HPDE6-E6E7 (cell line): ENCODE data around the gene TEX51.

Source experiments
- DNase-seq: peaks from one replicate; pipeline ENCODE4 v3.0.0; 2011; ENCODE audit warnings: missing footprints; ENCODE audit errors: extremely low spot score

TEX51 gene

GRCh38 chr2:126891681-126892500 lies 6.8 kb upstream of the TEX51 start:
- no peak for DNase-seq

GRCh38 chr2:126893153-126893552 lies 5.5 kb upstream of the TEX51 start:
- no peak for DNase-seq

- DNase-seq = no peak
Measured at GRCh38 chr2:126893606-126894005, 5.1 kb upstream of the TEX51 start.

GRCh38 chr2:126894082-126894481 lies 4.6 kb upstream of the TEX51 start:
- no peak for DNase-seq

GRCh38 chr2:126894585-126895182 lies 4.0 kb upstream of the TEX51 start:
- no peak for DNase-seq

GRCh38 chr2:126895336-126895735 lies 3.4 kb upstream of the TEX51 start:
- no peak for DNase-seq

GRCh38 chr2:126896471-126896870 lies 2.2 kb upstream of the TEX51 start:
- DNase-seq = no peak

- DNase-seq = no peak
Measured at GRCh38 chr2:126899616-126900185, 1.0 kb downstream of the TEX51 start.

GRCh38 chr2:126900646-126901319 lies 2.1 kb downstream of the TEX51 start:
- DNase-seq = no peak

- no peak for DNase-seq
Measured at GRCh38 chr2:126901459-126901858, 2.8 kb downstream of the TEX51 start.

GRCh38 chr2:126902152-126902835 lies 3.6 kb downstream of the TEX51 start:
- no peak for DNase-seq

- no peak for DNase-seq
Measured at GRCh38 chr2:126902859-126903258, 4.2 kb downstream of the TEX51 start.

- no peak for DNase-seq
Measured at GRCh38 chr2:126905991-126906390, 7.3 kb downstream of the TEX51 start.

- DNase-seq = no peak
Measured at GRCh38 chr2:126906781-126907180, 8.1 kb downstream of the TEX51 start.

GRCh38 chr2:126907671-126908070 lies 9.0 kb downstream of the TEX51 start:
- DNase-seq = no peak

- no peak for DNase-seq
Measured at GRCh38 chr2:126908721-126909177, 10.1 kb downstream of the TEX51 start.

- no peak for DNase-seq
Measured at GRCh38 chr2:126909366-126909765, 10.7 kb downstream of the TEX51 start.

GRCh38 chr2:126909781-126910180 lies 11.1 kb downstream of the TEX51 start:
- DNase-seq = no peak

- no peak for DNase-seq
Measured at GRCh38 chr2:126910637-126911036, 11.9 kb downstream of the TEX51 start.

GRCh38 chr2:126911111-126911796 lies 12.6 kb downstream of the TEX51 start:
- no peak for DNase-seq

GRCh38 chr2:126912201-126912600 lies 13.5 kb downstream of the TEX51 start:
- no peak for DNase-seq
